Measurements from ENCODE around the gene DZANK1.
A peak's percentile ranks its signal among the peaks of the same experiment; 100 is the strongest.
"Not testable (repeated sequence)": the region's sequence is repeated elsewhere in the genome, so short reads cannot be mapped to it uniquely, and the experiment has no call there.

The DZANK1 gene

GRCh38 chr20:18466894-18467730, at the start of gene DZANK1, which contains the start of gene POLR3F:
DZANK1 (minus strand) TSS chr20:18467030; CDS start chr20:18465358, 1,672 bp downstream.
POLR3F (plus strand) TSS chr20:18467390; CDS start chr20:18467507, 117 bp downstream.
- peak; percentile 98 for DNase-seq

GRCh38 chr20:18515973-18516372, 49.1 kb upstream of the DZANK1 start:
- no peak for DNase-seq

GRCh38 chr20:18514127-18514526, 47.3 kb upstream of the DZANK1 start:
- no peak for DNase-seq

GRCh38 chr20:18513208-18513607, 46.4 kb upstream of the DZANK1 start:
- DNase-seq = peak; percentile 37

- peak; percentile 33 for DNase-seq
Measured at GRCh38 chr20:18511571-18511970, 44.7 kb upstream of the DZANK1 start.

GRCh38 chr20:18507218-18508191, 40.7 kb upstream of the DZANK1 start, which contains the start of gene SEC23B:
SEC23B (plus strand) TSS chr20:18507940; CDS start chr20:18510836, 2,896 bp downstream.
- peak; percentile 99 for DNase-seq

GRCh38 chr20:18506744-18507143, 39.9 kb upstream of the DZANK1 start:
- DNase-seq = peak; percentile 15

- DNase-seq = no peak
Measured at GRCh38 chr20:18504479-18505060, 37.7 kb upstream of the DZANK1 start.

GRCh38 chr20:18501672-18502071, 34.8 kb upstream of the DZANK1 start:
- not testable (repeated sequence) for DNase-seq

- no peak for DNase-seq
Measured at GRCh38 chr20:18497603-18498002, 30.8 kb upstream of the DZANK1 start.

- peak; percentile 90 for DNase-seq
Measured at GRCh38 chr20:18496740-18497592, 30.1 kb upstream of the DZANK1 start, which contains the start of gene RBBP9. RBBP9 (minus strand) TSS chr20:18497225; CDS start chr20:18497167, 58 bp downstream.

- DNase-seq = no peak
Measured at GRCh38 chr20:18496042-18496441, 29.2 kb upstream of the DZANK1 start.

GRCh38 chr20:18488301-18488700, 21.5 kb upstream of the DZANK1 start:
- no peak for DNase-seq

GRCh38 chr20:18481596-18481995, 14.8 kb upstream of the DZANK1 start:
- no peak for DNase-seq

GRCh38 chr20:18477821-18478220, 11.0 kb upstream of the DZANK1 start:
- DNase-seq = no peak

GRCh38 chr20:18477218-18477617, 10.4 kb upstream of the DZANK1 start:
- no peak for DNase-seq

- no peak for DNase-seq
Measured at GRCh38 chr20:18466574-18466893, 296 bp downstream of the DZANK1 start.

- no peak for DNase-seq
Measured at GRCh38 chr20:18465536-18466200, 1.2 kb downstream of the DZANK1 start.

- no peak for DNase-seq
Measured at GRCh38 chr20:18456600-18456999, 10.2 kb downstream of the DZANK1 start.

GRCh38 chr20:18443886-18444285, 22.9 kb downstream of the DZANK1 start:
- DNase-seq = no peak

GRCh38 chr20:18440403-18440802, 26.4 kb downstream of the DZANK1 start:
- DNase-seq = no peak
